Glutamatergic neuron (in vitro differentiated cells): ENCODE results near the gene DSP. TPM values are rescaled to one million over a fixed set of nuclear protein-coding genes. Genes with fewer than 3 reads are reported as not detected.

ENCODE experiments used
- DNase-seq: peaks from one replicate; pipeline ENCODE4 v3.0.0; 2022
- H3K27ac Mint-ChIP-seq: one replicate; pipeline ENCODE4 v1.8.0; 2020; ENCODE audit warnings: mild to moderate bottlenecking, mixed read lengths, inconsistent platforms; ENCODE audit not compliant: unreplicated experiment
- H3K27me3 Mint-ChIP-seq: one replicate; pipeline ENCODE4 v1.8.0; 2020; ENCODE audit warnings: mild to moderate bottlenecking, moderate library complexity, mixed read lengths, inconsistent platforms; ENCODE audit not compliant: unreplicated experiment
- H3K36me3 Mint-ChIP-seq: one replicate; pipeline ENCODE4 v1.8.0; 2020; ENCODE audit warnings: mild to moderate bottlenecking, mixed read lengths, inconsistent platforms; ENCODE audit not compliant: unreplicated experiment
- H3K4me1 Mint-ChIP-seq: one replicate; pipeline ENCODE4 v1.8.0; 2020; ENCODE audit warnings: mild to moderate bottlenecking, low read depth, mixed read lengths, inconsistent platforms; ENCODE audit not compliant: unreplicated experiment
- H3K4me3 Mint-ChIP-seq: one replicate; pipeline ENCODE4 v1.8.0; 2020; ENCODE audit warnings: mild to moderate bottlenecking, mixed read lengths, inconsistent platforms; ENCODE audit not compliant: unreplicated experiment
- H3K9me3 Mint-ChIP-seq: one replicate; pipeline ENCODE4 v1.8.0; 2020; ENCODE audit warnings: mild to moderate bottlenecking, moderate library complexity, mixed read lengths, inconsistent platforms; ENCODE audit not compliant: unreplicated experiment
- total RNA-seq: library from RNA; stranded (reverse); fragmentation: NEBNext Ultra II Directional; extraction: Animal tissue kit (Norgen Biotek cat#: 25700); gene quantifications from one replicate; pipeline ENCODE4 v1.2.1, GENCODE V29; 2021; ENCODE audit not compliant: unreplicated experiment
- TF ChIP-seq, protein P1 (sequence below): fragments of 200-600 bp; sonication (generic); IDR thresholded peaks from one replicate; pipeline ENCODE4 v1.5.0; 2021; ENCODE audit not compliant: partially characterized antibody, unreplicated experiment

The DSP gene
- total RNA-seq, 1 donor from 2014 or later = 8.9 TPM

GRCh38 chr6:7540595-7540994 is 876 bp upstream of the DSP start:
- no peak for DNase-seq
- Mint-ChIP-seq H3K27me3 (peaks cover 17% of the 10 kb centered on the region), H3K4me3 (peak overlapping the region; percentile 90), H3K36me3 (no peaks in the 10 kb centered on the region), H3K4me1 (peaks cover 3% of the 10 kb centered on the region), H3K9me3 (peaks cover 1% of the 10 kb centered on the region), H3K27ac (no peak overlapping the region)
- TF ChIP-seq, protein P1, sequence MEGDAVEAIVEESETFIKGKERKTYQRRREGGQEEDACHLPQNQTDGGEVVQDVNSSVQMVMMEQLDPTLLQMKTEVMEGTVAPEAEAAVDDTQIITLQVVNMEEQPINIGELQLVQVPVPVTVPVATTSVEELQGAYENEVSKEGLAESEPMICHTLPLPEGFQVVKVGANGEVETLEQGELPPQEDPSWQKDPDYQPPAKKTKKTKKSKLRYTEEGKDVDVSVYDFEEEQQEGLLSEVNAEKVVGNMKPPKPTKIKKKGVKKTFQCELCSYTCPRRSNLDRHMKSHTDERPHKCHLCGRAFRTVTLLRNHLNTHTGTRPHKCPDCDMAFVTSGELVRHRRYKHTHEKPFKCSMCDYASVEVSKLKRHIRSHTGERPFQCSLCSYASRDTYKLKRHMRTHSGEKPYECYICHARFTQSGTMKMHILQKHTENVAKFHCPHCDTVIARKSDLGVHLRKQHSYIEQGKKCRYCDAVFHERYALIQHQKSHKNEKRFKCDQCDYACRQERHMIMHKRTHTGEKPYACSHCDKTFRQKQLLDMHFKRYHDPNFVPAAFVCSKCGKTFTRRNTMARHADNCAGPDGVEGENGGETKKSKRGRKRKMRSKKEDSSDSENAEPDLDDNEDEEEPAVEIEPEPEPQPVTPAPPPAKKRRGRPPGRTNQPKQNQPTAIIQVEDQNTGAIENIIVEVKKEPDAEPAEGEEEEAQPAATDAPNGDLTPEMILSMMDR = no peak

DNA sequence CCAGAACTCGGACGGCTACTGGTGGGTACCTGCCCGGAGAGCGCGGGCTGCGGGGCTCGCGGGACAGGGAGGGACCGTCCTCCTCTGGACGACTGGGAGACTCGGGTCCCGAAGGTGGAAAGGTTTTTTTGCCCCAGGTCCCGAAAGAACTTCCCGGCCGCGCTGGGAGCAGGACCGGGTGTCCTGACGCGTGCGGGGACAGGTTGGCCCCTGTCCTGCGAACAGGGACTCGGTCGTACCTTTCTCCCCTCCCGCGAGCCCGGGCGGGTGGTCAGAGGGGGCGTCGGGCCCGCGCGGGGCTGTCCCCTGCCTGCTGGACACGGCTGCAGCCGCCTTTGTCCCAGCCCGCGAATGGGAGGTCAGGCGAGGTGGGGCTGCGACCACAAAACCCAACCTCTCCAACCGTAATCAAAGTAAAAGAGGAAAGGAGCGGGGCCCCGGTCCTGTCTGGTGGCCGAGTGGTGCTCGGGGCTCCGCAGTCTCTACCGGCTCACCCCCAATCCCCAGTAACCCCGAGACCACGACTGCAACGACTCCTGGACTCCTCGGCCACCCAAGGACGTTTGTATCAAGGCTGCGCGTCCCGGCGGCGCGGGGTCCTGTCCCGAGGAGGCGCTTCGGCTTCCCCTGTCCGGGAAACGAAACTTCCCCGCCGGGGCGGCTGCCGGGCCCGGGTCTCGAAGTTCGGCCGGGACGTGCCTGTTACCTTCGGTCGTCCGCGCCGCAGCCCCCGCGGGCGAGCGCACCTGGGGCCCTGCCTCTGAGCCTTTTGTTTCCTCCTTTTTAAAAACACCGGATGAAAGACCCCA is 798 bp downstream of the DSP start:
- peak overlapping the region; percentile 89 for H3K4me3 Mint-ChIP-seq
- DNase-seq = peak; percentile 49
- peaks cover 17% of the 10 kb centered on the region for H3K27me3 Mint-ChIP-seq
- peaks cover 1% of the 10 kb centered on the region for H3K9me3 Mint-ChIP-seq
- H3K4me1 Mint-ChIP-seq = peaks cover 3% of the 10 kb centered on the region
- H3K27ac Mint-ChIP-seq = no peak overlapping the region
- no peaks in the 10 kb centered on the region for H3K36me3 Mint-ChIP-seq
- TF ChIP-seq, protein P1 = no peak

GRCh38 chr6:7542874-7543624 is 1.6 kb downstream of the DSP start:
- peaks cover 1% of the 10 kb centered on the region for H3K9me3 Mint-ChIP-seq
- H3K27ac Mint-ChIP-seq = no peak overlapping the region
- H3K4me3 Mint-ChIP-seq = peak overlapping the region; percentile 68
- peaks cover 3% of the 10 kb centered on the region for H3K4me1 Mint-ChIP-seq
- peaks cover 17% of the 10 kb centered on the region for H3K27me3 Mint-ChIP-seq
- no peaks in the 10 kb centered on the region for H3K36me3 Mint-ChIP-seq
- TF ChIP-seq, protein P1 = no peak
- peak; percentile 36 for DNase-seq

- peaks cover 2% of the 10 kb centered on the region for H3K4me1 Mint-ChIP-seq
- H3K27ac Mint-ChIP-seq = no peak overlapping the region
- peaks cover 1% of the 10 kb centered on the region for H3K9me3 Mint-ChIP-seq
- peaks cover 12% of the 10 kb centered on the region for H3K27me3 Mint-ChIP-seq
- H3K4me3 Mint-ChIP-seq = no peak overlapping the region
- no peaks in the 10 kb centered on the region for H3K36me3 Mint-ChIP-seq
- TF ChIP-seq, protein P1 = no peak
- no peak for DNase-seq
Observed at GRCh38 chr6:7543789-7544424, 2.4 kb downstream of the DSP start.
